Stimulated activated naive B cell treated with anti-CD40 and anti-IgM and Interleukin-4, amounts not matched to agents 10 μg/mL and 1 μg/mL and 100 μg/mL, for 72 hours (primary cell): Measurements from ENCODE around the gene CDYL2.

Experiments used
- ATAC-seq, 2 donors: fragments of 150-1000 bp; cut with Tn5 transposase; replicated peaks; 2 replicates each; pipeline ENCODE4 v1.10.0; 2021; ENCODE audit warnings: moderate library complexity in 1 of 2
- DNase-seq: peaks from one replicate; pipeline ENCODE4 v3.0.0; 2021
- H3K27ac Mint-ChIP-seq: one replicate; pipeline ENCODE4 v1.8.0; 2022; ENCODE audit warnings: mild to moderate bottlenecking, mixed read lengths
- H3K27me3 Mint-ChIP-seq, 2 donors: one replicate each; pipeline ENCODE4 v1.8.0; 2022; ENCODE audit warnings: mixed read lengths in 2 of 2
- H3K36me3 Mint-ChIP-seq, 2 donors: one replicate each; pipeline ENCODE4 v1.8.0; 2022; ENCODE audit warnings: mixed read lengths in 2 of 2, mild to moderate bottlenecking in 1 of 2
- H3K4me1 Mint-ChIP-seq, 2 donors: one replicate each; pipeline ENCODE4 v1.8.0; 2022; ENCODE audit warnings: mixed read lengths in 2 of 2, mild to moderate bottlenecking in 1 of 2
- H3K4me3 Mint-ChIP-seq, 2 donors: one replicate each; pipeline ENCODE4 v1.8.0; 2022; ENCODE audit warnings: mild to moderate bottlenecking in 2 of 2, mixed read lengths in 2 of 2, moderate library complexity in 1 of 2
- H3K9me3 Mint-ChIP-seq, 2 donors: one replicate each; pipeline ENCODE4 v1.8.0; 2022; ENCODE audit warnings: mixed read lengths in 2 of 2, mild to moderate bottlenecking in 1 of 2

CDYL2 gene

DNA sequence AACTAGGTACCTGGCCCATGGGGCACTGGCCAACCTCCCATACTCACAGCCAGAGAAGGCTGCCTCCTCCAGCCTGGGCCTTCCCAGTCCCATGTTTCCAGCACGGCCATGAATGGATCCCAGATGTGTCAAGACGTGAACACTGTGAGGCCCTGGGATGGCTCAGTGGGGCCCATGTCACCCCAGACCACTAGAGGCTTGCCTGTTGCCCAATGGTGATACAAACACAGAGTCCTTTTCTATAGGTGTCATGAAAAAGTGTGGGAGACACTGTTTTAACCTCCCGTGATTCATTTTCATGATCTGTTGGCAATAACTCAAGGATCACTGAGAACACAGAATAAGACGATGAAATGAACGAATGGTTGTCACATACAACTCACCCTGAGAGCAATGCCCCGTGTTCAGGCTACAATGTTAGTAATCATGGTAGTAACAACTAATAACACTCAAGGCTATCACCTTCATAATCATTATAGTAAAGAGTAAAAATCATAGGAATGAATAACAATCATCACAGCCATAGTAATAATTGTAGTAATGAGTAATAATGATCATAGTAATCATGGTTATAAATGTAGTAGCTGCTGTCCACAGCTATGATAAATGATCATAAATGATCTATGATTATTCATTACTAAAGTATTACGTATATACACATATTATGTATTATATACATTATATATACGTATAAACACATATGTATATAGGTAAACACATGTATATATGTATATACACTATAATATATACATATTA lies 199.6 kb downstream of the CDYL2 start:
- Mint-ChIP-seq H3K36me3 (peaks cover 9 to 11% of the 10 kb centered on the region in 2 donors), H3K4me3 (no peak overlapping the region), H3K4me1 (peaks cover 5 to 12% of the 10 kb centered on the region in 2 donors), H3K27me3 (no peaks in the 10 kb centered on the region), H3K9me3 (peaks cover 12 to 15% of the 10 kb centered on the region in 2 donors), H3K27ac (no peak overlapping the region)
- DNase-seq (no peak), ATAC-seq (no peak)

DNA sequence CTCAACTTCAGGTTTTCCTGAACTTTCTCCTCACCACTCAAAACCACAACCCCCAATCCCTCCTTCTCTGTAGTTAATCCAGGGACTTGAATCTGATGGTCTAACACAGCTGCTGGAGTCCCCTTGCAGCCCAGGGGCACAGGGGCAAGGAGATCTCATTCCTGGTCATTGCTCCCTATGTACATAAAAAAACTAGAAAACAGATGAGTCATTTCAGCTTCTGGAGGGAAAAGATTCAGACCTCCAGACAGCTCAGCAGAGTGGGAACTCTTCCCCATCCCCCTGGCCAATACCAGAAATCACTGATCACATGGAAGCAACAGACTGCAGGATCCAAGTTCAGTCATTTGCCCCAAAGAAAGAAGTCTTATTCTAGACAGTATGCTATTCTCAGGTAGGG lies 201.5 kb downstream of the CDYL2 start:
- Mint-ChIP-seq H3K27ac (no peak overlapping the region), H3K9me3 (peaks cover 12 to 15% of the 10 kb centered on the region in 2 donors), H3K4me1 (peaks cover 5 to 6% of the 10 kb centered on the region in 2 donors), H3K27me3 (no peaks in the 10 kb centered on the region), H3K4me3 (no peak overlapping the region), H3K36me3 (peaks cover 9 to 11% of the 10 kb centered on the region in 2 donors)
- DNase-seq (no peak), ATAC-seq (no peak)

DNA sequence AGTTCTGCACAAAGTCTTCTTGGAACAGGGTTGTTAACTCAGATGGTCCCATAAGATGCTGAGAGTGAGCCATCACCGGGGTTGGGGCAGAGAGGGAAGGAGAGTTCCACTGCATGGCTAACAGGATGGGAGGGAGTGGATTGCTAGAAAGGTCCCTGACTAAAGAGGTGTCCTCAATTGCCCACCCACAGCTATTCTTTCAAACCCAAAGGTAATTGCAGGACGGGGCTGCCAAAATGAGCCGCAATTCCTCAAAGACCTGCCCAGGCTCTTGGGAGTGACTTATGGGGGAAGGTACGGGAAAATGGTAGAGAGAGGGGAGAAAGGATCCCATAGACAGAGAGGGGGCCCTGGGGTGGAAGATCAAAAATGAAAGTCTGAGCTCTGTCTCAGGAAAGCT lies 203.2 kb downstream of the CDYL2 start:
- peaks cover 6 to 9% of the 10 kb centered on the region in 2 donors for H3K27me3 Mint-ChIP-seq
- no peak overlapping the region for H3K27ac Mint-ChIP-seq
- peaks cover under 1% of the 10 kb centered on the region in 2 donors for H3K4me1 Mint-ChIP-seq
- peaks cover under 1 to 4% of the 10 kb centered on the region in 2 donors for H3K36me3 Mint-ChIP-seq
- DNase-seq (no peak), ATAC-seq (no peak)
- peaks cover 8 to 9% of the 10 kb centered on the region in 2 donors for H3K9me3 Mint-ChIP-seq
- no peak overlapping the region for H3K4me3 Mint-ChIP-seq

DNA sequence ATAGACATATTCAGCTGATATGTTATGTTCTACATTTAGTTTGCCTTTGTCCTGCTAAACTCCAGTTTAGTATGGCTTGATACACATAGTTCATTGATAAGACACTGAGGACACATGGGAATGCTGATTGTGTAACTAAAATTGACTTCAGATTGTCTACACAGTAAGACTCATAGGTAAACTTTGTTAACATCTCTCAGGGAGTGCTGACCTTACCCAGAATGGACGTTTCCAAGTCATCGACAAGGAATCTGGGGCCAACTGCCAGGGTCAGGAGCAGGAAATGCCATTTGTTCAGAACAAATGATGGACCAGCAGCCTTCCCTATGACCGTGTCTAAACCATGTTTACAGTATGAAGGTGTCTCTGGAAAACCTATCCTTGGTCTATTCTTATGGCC lies 204.9 kb downstream of the CDYL2 start:
- DNase-seq: no peak
- no peaks in the 10 kb centered on the region for H3K4me1 Mint-ChIP-seq
- H3K36me3 Mint-ChIP-seq: peaks cover 0 to 4% of the 10 kb centered on the region in 2 donors
- H3K27ac Mint-ChIP-seq: no peak overlapping the region
- H3K9me3 Mint-ChIP-seq: peaks cover 12% of the 10 kb centered on the region in 2 donors
- ATAC-seq: no peak
- peaks cover 6 to 13% of the 10 kb centered on the region in 2 donors for H3K27me3 Mint-ChIP-seq
- H3K4me3 Mint-ChIP-seq: no peak overlapping the region

DNA sequence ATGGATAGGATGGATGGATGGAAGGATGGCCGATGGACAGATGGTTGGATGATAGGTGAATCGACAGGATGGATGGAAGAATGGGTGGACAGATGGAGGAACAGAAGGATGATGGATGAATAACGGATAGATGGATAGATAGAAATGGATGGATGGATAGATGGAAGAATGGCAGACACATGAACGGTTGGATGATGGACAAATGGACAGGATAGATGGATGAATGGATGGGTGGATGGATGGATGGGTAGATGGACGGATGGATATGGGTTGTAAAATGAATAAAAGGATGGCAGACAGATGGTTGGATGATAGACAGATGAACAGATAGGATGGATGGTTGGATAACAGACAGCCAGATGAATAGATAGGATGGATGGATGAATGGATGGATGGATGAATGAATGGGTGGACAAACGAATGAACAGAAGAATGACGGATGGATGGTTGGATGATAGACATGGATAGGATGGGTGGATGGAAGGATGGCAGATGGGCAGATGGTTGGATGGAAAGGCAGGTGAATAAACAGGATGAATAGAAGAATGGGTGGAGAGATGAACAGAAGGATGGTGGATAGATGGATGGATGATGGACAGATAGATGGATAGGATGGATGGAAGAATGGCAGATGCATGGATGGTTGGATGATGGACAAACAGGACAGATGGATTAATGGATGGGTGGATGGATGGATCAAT lies 207.7 kb downstream of the CDYL2 start:
- H3K4me3 Mint-ChIP-seq: no peak overlapping the region
- H3K36me3 Mint-ChIP-seq: peaks cover 4 to 9% of the 10 kb centered on the region in 2 donors

DNA sequence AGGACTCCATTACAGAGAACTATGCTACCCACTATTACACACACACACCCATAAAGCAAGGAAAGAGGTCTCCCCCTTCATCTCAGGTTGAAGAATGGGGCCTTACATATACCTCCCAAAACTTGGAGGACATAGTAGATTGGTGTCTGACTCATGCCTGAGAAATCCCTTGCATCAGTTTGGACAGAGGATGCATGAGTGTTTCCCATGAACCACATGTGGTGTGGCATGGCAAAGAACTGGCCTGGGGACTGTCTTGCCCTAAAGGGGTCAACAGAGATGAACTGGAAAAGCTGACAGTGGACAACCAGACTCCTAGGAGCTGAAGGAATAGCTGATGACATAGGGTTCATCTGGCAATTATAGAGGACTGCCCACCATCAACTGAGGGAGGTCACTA lies 209.6 kb downstream of the CDYL2 start:
- ATAC-seq (no peak), DNase-seq (no peak)

More for the DNA sequence above, 207.7 kb downstream of the CDYL2 start:
- DNase-seq: no peak
- Mint-ChIP-seq H3K9me3 (peaks cover 16 to 17% of the 10 kb centered on the region in 2 donors), H3K27me3 (peaks cover 12 to 17% of the 10 kb centered on the region in 2 donors), H3K27ac (no peak overlapping the region), H3K4me1 (peaks cover 0 to under 1% of the 10 kb centered on the region in 2 donors)
- ATAC-seq: no peak

DNA sequence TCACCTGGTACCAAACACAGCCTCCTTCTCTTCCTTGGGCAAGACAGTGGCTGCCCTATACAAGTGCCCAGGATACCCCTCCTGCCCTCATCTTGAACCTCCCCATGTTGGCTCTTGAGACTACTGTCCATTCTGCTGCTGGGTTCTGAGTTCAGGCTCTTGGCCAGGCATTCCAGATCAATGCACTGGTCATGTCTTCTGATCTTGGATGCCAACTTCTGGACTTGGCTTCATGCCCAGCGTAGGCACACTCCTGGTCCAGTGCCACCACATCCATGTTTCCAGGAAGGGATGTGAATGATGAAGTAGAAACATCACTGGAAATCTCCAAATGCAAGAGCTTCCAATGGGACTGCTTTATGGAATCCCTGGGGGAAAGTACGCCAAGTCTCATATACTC lies 212.1 kb downstream of the CDYL2 start:
- peaks cover 16 to 17% of the 10 kb centered on the region in 2 donors for H3K9me3 Mint-ChIP-seq

More for the DNA sequence above, 209.6 kb downstream of the CDYL2 start:
- Mint-ChIP-seq H3K4me1 (peaks cover 9% of the 10 kb centered on the region in 2 donors), H3K9me3 (peaks cover 16 to 17% of the 10 kb centered on the region in 2 donors), H3K27me3 (peaks cover 12 to 17% of the 10 kb centered on the region in 2 donors), H3K4me3 (no peak overlapping the region), H3K36me3 (peaks cover 4 to 9% of the 10 kb centered on the region in 2 donors), H3K27ac (no peak overlapping the region)

DNA sequence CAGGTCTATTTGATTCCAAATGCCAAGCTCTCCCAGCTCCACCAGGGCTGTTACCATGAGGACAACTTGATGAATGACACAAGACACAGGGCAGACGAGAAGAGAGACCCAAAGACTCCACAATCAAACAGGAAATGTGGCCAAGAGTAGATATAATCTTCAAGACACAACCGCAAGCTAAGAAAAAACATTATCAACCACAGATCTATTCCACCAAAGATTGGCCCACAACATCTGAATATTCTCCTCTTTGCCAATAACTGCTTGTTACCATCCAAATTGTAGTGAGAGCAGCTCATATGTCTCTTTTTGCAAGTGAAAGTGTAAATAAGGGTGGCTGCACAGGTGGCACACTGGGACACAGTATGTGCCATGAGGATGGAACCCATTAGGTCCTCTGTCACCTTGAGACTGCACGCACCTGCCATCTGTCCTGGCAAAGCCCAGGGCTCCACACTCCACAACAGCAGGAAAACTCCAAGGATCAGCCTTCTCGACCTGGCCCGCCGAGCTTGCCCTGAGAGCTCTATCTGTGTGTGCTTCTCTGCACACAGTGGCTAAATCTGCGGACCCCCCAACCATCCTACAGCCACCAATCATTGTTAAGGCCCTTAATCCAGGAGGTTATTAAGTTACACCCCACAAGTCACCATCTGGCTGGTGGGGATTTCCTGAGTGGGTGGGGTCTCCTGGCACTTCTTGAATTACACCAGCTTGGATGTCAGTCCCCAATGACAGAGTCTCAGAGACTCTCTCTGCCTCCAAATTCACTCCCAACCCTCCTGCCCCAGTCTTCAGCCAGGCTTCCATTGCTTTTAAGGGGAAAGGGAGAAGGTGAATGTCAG lies 213.1 kb downstream of the CDYL2 start:
- Mint-ChIP-seq H3K9me3 (peaks cover 9% of the 10 kb centered on the region in 2 donors), H3K36me3 (peaks cover 4 to 5% of the 10 kb centered on the region in 2 donors), H3K4me1 (peaks cover 9% of the 10 kb centered on the region in 2 donors), H3K27me3 (peaks cover 6 to 9% of the 10 kb centered on the region in 2 donors), H3K4me3 (no peak overlapping the region), H3K27ac (no peak overlapping the region)
- peak in 1 of 2 donors; percentile 18 for ATAC-seq
- DNase-seq: no peak

More for the DNA sequence above, 212.1 kb downstream of the CDYL2 start:
- Mint-ChIP-seq H3K4me1 (peaks cover 9% of the 10 kb centered on the region in 2 donors), H3K27ac (no peak overlapping the region), H3K36me3 (peaks cover 4 to 9% of the 10 kb centered on the region in 2 donors), H3K27me3 (peaks cover 12 to 17% of the 10 kb centered on the region in 2 donors), H3K4me3 (no peak overlapping the region)
- ATAC-seq: no peak
- no peak for DNase-seq

DNA sequence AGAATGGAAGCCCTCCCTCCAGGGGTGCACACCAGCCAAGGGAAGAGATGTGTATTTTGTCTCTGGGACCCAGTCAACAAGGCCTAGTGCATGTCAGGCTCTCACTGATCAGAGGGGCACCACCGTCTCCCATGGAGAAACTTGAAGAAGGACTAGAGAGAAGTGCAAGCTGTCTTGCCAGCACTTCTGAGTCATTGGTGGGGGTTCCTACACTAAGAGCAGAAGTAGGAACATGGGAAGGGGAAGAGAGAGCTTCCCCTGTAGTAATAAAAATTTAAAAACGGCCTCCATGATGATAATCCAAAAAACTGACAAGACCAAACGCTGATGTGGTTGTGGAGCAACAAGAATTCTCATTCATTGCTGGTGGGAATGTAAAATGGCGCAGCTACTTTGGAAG lies 217.3 kb downstream of the CDYL2 start:
- Mint-ChIP-seq H3K36me3 (no peaks in the 10 kb centered on the region), H3K4me3 (no peak overlapping the region), H3K27ac (no peak overlapping the region), H3K27me3 (peaks cover 0 to 19% of the 10 kb centered on the region in 2 donors), H3K9me3 (peaks cover 2 to 3% of the 10 kb centered on the region in 2 donors), H3K4me1 (peaks cover 9 to 24% of the 10 kb centered on the region in 2 donors)
- no peak for ATAC-seq
- DNase-seq: no peak

DNA sequence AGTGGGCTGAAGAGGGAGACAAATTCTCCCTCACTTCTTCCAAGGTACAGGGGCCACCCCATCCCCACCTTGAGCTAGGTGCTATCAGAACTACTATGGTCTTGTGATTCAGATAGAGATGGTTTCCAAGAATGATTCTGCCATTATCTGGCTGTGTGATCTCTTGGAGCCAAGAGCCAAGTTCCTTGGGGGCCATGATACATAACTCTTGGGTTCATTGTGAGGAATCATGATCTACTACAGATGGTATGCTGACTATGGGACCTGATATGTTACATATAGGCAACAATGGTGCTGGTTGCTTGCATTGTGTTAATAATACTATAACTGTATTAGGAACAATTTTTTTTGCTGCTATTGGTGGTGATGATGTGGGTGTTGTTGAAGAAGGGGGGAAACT lies 217.9 kb downstream of the CDYL2 start:
- Mint-ChIP-seq H3K4me3 (no peak overlapping the region), H3K4me1 (peaks cover 8 to 22% of the 10 kb centered on the region in 2 donors), H3K27ac (no peak overlapping the region), H3K9me3 (peaks cover 2 to 3% of the 10 kb centered on the region in 2 donors), H3K27me3 (peaks cover 0 to 19% of the 10 kb centered on the region in 2 donors), H3K36me3 (no peaks in the 10 kb centered on the region)
- no peak for DNase-seq
- ATAC-seq: no peak

DNA sequence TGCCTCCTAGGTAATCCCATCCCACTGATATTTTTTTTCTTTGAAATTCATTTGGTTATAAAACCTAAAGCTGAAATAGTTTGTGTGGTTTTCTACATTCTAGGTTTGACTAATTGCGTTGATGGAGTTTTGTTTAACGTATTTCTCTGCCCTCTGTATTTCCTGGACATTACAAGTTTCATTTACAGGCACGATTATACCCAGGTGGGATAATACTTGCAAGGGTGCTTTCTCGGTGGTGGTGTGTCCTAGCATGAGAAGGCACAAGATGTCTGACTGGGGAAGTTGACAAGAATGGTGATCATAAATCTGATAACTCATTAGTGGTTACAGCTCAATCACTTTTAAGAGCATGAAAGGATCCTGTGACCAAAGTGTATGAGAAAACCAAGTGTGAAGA lies 218.6 kb downstream of the CDYL2 start:
- peak in 1 of 2 donors; percentile 75 for ATAC-seq
- Mint-ChIP-seq H3K36me3 (no peaks in the 10 kb centered on the region), H3K27ac (no peak overlapping the region), H3K27me3 (peaks cover 7 to 26% of the 10 kb centered on the region in 2 donors), H3K4me1 (peaks cover 3 to 21% of the 10 kb centered on the region in 2 donors), H3K4me3 (no peak overlapping the region), H3K9me3 (peaks cover 3% of the 10 kb centered on the region in 2 donors)
- DNase-seq: no peak

DNA sequence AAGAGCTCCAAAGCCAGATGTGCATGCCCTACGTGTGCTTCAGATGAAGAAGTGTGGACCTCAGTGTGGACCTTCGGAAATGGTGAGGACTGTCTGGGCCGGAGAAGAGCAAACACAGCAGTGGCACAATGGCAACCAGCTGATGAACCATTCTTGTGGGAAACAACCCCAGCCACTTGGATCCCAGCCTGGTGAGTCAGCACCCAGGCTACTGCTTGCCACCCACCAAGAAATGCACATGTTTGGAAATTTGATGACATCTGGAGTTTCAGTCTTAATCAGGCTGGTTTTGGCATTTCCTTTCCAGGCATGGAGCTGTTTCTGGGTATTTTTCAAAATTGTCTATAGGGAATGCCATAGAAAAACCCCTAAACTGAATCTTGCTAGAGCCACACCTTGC lies 220.9 kb downstream of the CDYL2 start:
- no peak overlapping the region for H3K27ac Mint-ChIP-seq
- H3K4me3 Mint-ChIP-seq: no peak overlapping the region
- H3K36me3 Mint-ChIP-seq: no peaks in the 10 kb centered on the region
- DNase-seq (peak; percentile 13), ATAC-seq (peak in 1 of 2 donors; percentile 9)
- peaks cover 8 to 28% of the 10 kb centered on the region in 2 donors for H3K27me3 Mint-ChIP-seq
- peaks cover 12 to 25% of the 10 kb centered on the region in 2 donors for H3K4me1 Mint-ChIP-seq
- H3K9me3 Mint-ChIP-seq: peaks cover 5 to 6% of the 10 kb centered on the region in 2 donors

DNA sequence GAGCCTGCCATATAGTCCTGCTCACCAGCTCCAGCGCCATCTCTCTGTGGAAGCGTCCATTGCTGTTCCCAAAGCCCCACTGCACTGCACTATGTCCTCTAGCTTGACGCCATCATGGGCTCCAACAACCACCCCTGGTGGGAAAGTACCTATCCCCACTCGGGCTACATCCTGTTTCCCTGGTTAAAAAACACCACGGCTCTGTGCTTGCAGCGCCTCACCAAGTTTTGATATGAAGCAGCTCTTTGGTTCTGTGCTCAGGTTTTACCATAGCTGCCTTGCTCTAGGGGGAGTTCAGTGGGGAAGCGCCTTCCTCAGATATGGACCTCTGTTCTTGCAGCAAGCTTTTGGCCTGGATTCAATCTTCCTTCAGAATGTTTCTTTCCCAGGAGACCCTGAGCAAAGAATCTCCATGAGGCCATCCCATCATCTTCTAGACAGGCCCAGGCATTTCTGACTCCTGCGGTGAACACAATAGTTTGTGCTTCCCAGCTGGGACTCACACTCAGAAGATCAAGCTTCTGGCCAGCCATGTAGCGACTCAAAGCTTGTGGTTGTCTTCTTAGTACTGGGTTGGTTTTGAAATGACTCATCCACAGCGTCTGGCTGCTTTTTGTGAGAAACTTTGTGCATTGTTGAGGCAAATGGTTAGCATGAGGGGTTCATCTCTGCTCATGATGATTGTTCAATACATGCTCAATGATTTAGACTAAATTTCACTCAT lies 224.1 kb downstream of the CDYL2 start:
- Mint-ChIP-seq H3K4me3 (peak overlapping the region; percentile 33 to 74), H3K36me3 (no peaks in the 10 kb centered on the region), H3K27me3 (peaks cover 8 to 28% of the 10 kb centered on the region in 2 donors), H3K9me3 (peaks cover 5 to 6% of the 10 kb centered on the region in 2 donors), H3K27ac (peak overlapping the region; percentile 87), H3K4me1 (peaks cover 12 to 25% of the 10 kb centered on the region in 2 donors)
- peak; percentile 72 for DNase-seq
- peak; percentile 87 to 89 for ATAC-seq
